K562 (cell line): ENCODE measurements around the gene DLGAP1. TPM values are rescaled to one million over a fixed set of nuclear protein-coding genes. Genes with fewer than 3 reads are reported as not detected.

Experiments
- ARID2 ChIP-seq: fragments of 450-650 bp; IDR thresholded peaks from 2 replicates; pipeline ENCODE4 v1.6.1; 2017; ENCODE audit warnings: antibody characterized with exemption, mild to moderate bottlenecking
- ATF1 ChIP-seq, 2 experiments: fragments of 450-650 bp in 1 of 2; IDR thresholded peaks; 2 replicates each; pipeline ENCODE4 v1.6.1; 2016; ENCODE audit warnings: missing compliant biosample characterization in 1 of 2, missing genetic modification characterization in 1 of 2
- BCL6 ChIP-seq: fragments of 250-450 bp; sonication (Bioruptor Pico); IDR thresholded peaks from 2 replicates; pipeline ENCODE4 v1.4.0; 2020
- CCAR2 ChIP-seq: fragments of 200-400 bp; formaldehyde crosslinking; IDR thresholded peaks from 2 replicates; pipeline ENCODE4 v1.6.1; 2017; ENCODE audit warnings: mild to moderate bottlenecking, low read depth, low read length
- CGGBP1 ChIP-seq: fragments of 250-450 bp; sonication (Bioruptor Pico); IDR thresholded peaks from 2 replicates; pipeline ENCODE4 v1.9.0; 2021; ENCODE audit warnings: mild to moderate bottlenecking
- CHD1 ChIP-seq: fragments of 200-600 bp; sonication (generic); IDR thresholded peaks from one replicate; pipeline ENCODE4 v1.6.1; 2012; ENCODE audit warnings: mild to moderate bottlenecking, moderate library complexity, low read length, inconsistent platforms
- FOXA1 ChIP-seq: fragments of 450-650 bp; IDR thresholded peaks from 2 replicates; pipeline ENCODE4 v1.6.1; 2016; ENCODE audit warnings: mild to moderate bottlenecking, borderline replicate concordance
- HDAC1 ChIP-seq, 2 experiments: fragments of 450-650 bp; IDR thresholded peaks; 2 replicates each; pipeline ENCODE4 v1.6.1; 2016 to 2017; ENCODE audit warnings: inconsistent platforms in 1 of 2, mild to moderate bottlenecking in 1 of 2, moderate library complexity in 1 of 2
- HEY1 ChIP-seq: fragments of 250-450 bp; sonication (Bioruptor Pico); IDR thresholded peaks from 2 replicates; pipeline ENCODE4 v1.5.0; 2020; ENCODE audit warnings: mild to moderate bottlenecking, moderate library complexity, borderline replicate concordance
- HIVEP1 ChIP-seq: fragments of 250-450 bp; sonication (Bioruptor Pico); IDR thresholded peaks from 2 replicates; pipeline ENCODE4 v1.4.0; 2020; ENCODE audit warnings: mild to moderate bottlenecking
- HLTF ChIP-seq: fragments of 450-650 bp; IDR thresholded peaks from 2 replicates; pipeline ENCODE4 v1.6.1; 2016
- JUN ChIP-seq, 2 experiments: sonication (generic) in 1 of 2; formaldehyde crosslinking in 1 of 2; IDR thresholded peaks; 2 replicates each; pipeline versions ENCODE4 v1.6.1 to v1.8.0; 2012 to 2022; ENCODE audit warnings: borderline replicate concordance in 2 of 2, mild to moderate bottlenecking in 2 of 2, improper control_type of control experiment in 1 of 2, low read depth in 1 of 2, low read length in 1 of 2, missing genetic modification reagents in 1 of 2
- MAFG ChIP-seq: fragments of 450-650 bp; conservative IDR thresholded peaks from 2 replicates; pipeline ENCODE4 v1.6.1; 2016; ENCODE audit warnings: missing genetic modification characterization, missing compliant biosample characterization
- MAFK ChIP-seq: IDR thresholded peaks from 2 replicates; pipeline ENCODE4 v1.6.1; 2011; ENCODE audit warnings: low read length, improper control_type of control experiment
- MCM7 ChIP-seq, 2 experiments: fragments of 450-650 bp; IDR thresholded peaks; 2 replicates each; pipeline ENCODE4 v1.6.1; 2016 to 2018
- NFRKB ChIP-seq: fragments of 450-650 bp; IDR thresholded peaks from 2 replicates; pipeline ENCODE4 v1.6.1; 2016; ENCODE audit warnings: low read depth
- POLR2G ChIP-seq: fragments of 200-400 bp; formaldehyde crosslinking; IDR thresholded peaks from 2 replicates; pipeline ENCODE4 v1.6.1; 2017; ENCODE audit warnings: low read depth, mild to moderate bottlenecking, antibody characterized with exemption, low read length, moderate library complexity
- RBM17 ChIP-seq: fragments of 200-400 bp; formaldehyde crosslinking; IDR thresholded peaks from 2 replicates; pipeline ENCODE4 v1.6.1; 2017; ENCODE audit warnings: low read depth, mild to moderate bottlenecking, low read length, borderline replicate concordance
- RHOXF2B ChIP-seq: fragments of 250-450 bp; sonication (Bioruptor Pico); conservative IDR thresholded peaks from 2 replicates; pipeline ENCODE4 v1.5.1; 2021
- SP2 ChIP-seq: IDR thresholded peaks from 2 replicates; pipeline ENCODE4 v1.6.1; 2011; ENCODE audit warnings: mild to moderate bottlenecking, low read depth, low read length, moderate library complexity; ENCODE audit not compliant: poor library complexity, severe bottlenecking; ENCODE audit errors: extremely low read depth
- SRF ChIP-seq, 2 experiments: fragments of 250-450, 450-650 bp in 1 of 2; sonication (Bioruptor Pico) in 1 of 2; sonication (generic) in 1 of 2; formaldehyde crosslinking; IDR thresholded peaks; 2 replicates each; pipeline versions ENCODE4 v1.5.0 to v1.5.1; 2020 to 2022; ENCODE audit warnings: mild to moderate bottlenecking in 1 of 2, missing genetic modification reagents in 1 of 2
- THRB ChIP-seq: fragments of 450-650 bp; formaldehyde crosslinking; conservative IDR thresholded peaks from 2 replicates; pipeline ENCODE4 v1.4.0; 2022; ENCODE audit warnings: mild to moderate bottlenecking, missing genetic modification characterization
- U2AF2 ChIP-seq: fragments of 200-400 bp; formaldehyde crosslinking; optimal IDR thresholded peaks from 2 replicates; pipeline ENCODE3; 2017; ENCODE audit warnings: low read depth, mild to moderate bottlenecking, low read length
- ZNF316 ChIP-seq: fragments of 450-650 bp; IDR thresholded peaks from 2 replicates; pipeline ENCODE4 v1.6.1; 2016
- ZNF551 ChIP-seq: fragments of 250-450 bp; sonication (Bioruptor Pico); IDR thresholded peaks from 2 replicates; pipeline ENCODE4 v1.5.0; 2021; ENCODE audit warnings: mild to moderate bottlenecking, moderate library complexity
- ZNF780A ChIP-seq: fragments of 250-450 bp; sonication (Bioruptor Pico); IDR thresholded peaks from 2 replicates; pipeline ENCODE4 v1.5.0; 2021; ENCODE audit warnings: mild to moderate bottlenecking
- polyA plus RNA-seq, 8 experiments: library from polyadenylated mRNA; depleted of rRNA in 4 of 8; stranded (reverse) in 5 of 8; unstranded in 3 of 8; fragments of >200 nt; fragmentation: Nextera tagmentation in 2 of 8; fragmentation: Illumina TruSeq in 1 of 8; extraction: Ambion mirVana in 2 of 8; extraction: Trizol in 1 of 8; gene quantifications; 2 replicates each; pipeline versions ENCODE4 v1.2.1 to v1.2.3, GENCODE V29; 2011 to 2014; ENCODE audit warnings: inconsistent platforms in 1 of 8, missing spikeins in 1 of 8
- total RNA-seq, 7 experiments: library from RNA; depleted of rRNA in 6 of 7; stranded (reverse); fragments of >200 nt in 6 of 7; fragmentation: Illumina TruSeq in 2 of 7; extraction: Trizol in 2 of 7; gene quantifications; 2 replicates each; pipeline versions ENCODE4 v1.2.1 to v1.2.3, GENCODE V29; 2011 to 2021; ENCODE audit warnings: low replicate concordance in 1 of 7
- TF ChIP-seq, protein P1 (sequence below): fragments of 450-650 bp; IDR thresholded peaks from 2 replicates; pipeline ENCODE4 v1.6.1; 2016; ENCODE audit warnings: low read depth, mild to moderate bottlenecking, moderate library complexity
- TF ChIP-seq, protein P2 (sequence below), 2 experiments: fragments of 250-450 bp in 1 of 2; fragments of 450-650 bp in 1 of 2; sonication (Bioruptor Pico) in 1 of 2; IDR thresholded peaks; 2 replicates each; pipeline versions ENCODE4 v1.6.1 to v1.8.0; 2016 to 2021; ENCODE audit warnings: mild to moderate bottlenecking in 2 of 2, moderate library complexity in 2 of 2, missing compliant biosample characterization in 1 of 2, missing genetic modification characterization in 1 of 2
- TF ChIP-seq, protein P3 (sequence below): fragments of 250-450 bp; sonication (Bioruptor Pico); IDR thresholded peaks from 2 replicates; pipeline ENCODE4 v1.8.0; 2022; ENCODE audit warnings: moderate library complexity, mild to moderate bottlenecking, inconsistent platforms

Gene DLGAP1
- total and polyA plus RNA-seq, 9 of the 15 experiments (the other 6 are each of a cell fraction or from before 2014, with no cell fraction given): 0.04 to 0.22 (median 0.08) TPM

GRCh38 chr18:3703732-3704176 is 751.4 kb downstream of the DLGAP1 start (continued):
- TF ChIP-seq, protein P1, sequence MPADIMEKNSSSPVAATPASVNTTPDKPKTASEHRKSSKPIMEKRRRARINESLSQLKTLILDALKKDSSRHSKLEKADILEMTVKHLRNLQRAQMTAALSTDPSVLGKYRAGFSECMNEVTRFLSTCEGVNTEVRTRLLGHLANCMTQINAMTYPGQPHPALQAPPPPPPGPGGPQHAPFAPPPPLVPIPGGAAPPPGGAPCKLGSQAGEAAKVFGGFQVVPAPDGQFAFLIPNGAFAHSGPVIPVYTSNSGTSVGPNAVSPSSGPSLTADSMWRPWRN: no peak
- TF ChIP-seq POLR2G (no peak), RHOXF2B (CRISPR knock-in tag) (no peak), ZNF316 (peak; percentile 36; the same call in 1 of the 2 replicates), BCL6 (CRISPR knock-in tag) (no peak), HLTF (no peak), ZNF780A (CRISPR knock-in tag) (no peak), HEY1 (CRISPR knock-in tag) (no peak), CCAR2 (no peak), ARID2 (peak; percentile 79; the same call in 1 of the 2 replicates), NFRKB (no peak), ATF1 (CRISPR knock-in tag; IDR thresholded peaks at IDR 0.05) (no peak), ATF1 (tag; IDR thresholded peaks at IDR 0.05) (no peak), SRF (CRISPR knock-in tag; IDR thresholded peaks at IDR 0.05) (no peak), MCM7 (IDR thresholded peaks at IDR 0.05) (no peak), SP2 (no peak), THRB (CRISPR knock-in tag) (no peak), U2AF2 (no peak), ZNF551 (CRISPR knock-in tag) (no peak), RBM17 (no peak), CHD1 (no peak), JUN (IDR thresholded peaks at IDR 0.05; ENCODE audit: borderline replicate concordance, low read depth, low read length) (no peak), JUN (CRISPR knock-in tag; IDR thresholded peaks at IDR 0.05; ENCODE audit: borderline replicate concordance) (no peak), MAFK (no peak), FOXA1 (no peak), HDAC1 (IDR thresholded peaks at IDR 0.05) (no peak), MAFG (tag) (no peak; the same call in 1 of the 2 replicates), CGGBP1 (CRISPR knock-in tag) (no peak), HIVEP1 (CRISPR knock-in tag) (no peak)
- TF ChIP-seq, protein P2, sequence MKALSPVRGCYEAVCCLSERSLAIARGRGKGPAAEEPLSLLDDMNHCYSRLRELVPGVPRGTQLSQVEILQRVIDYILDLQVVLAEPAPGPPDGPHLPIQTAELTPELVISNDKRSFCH (CRISPR knock-in tag; IDR thresholded peaks at IDR 0.05): no peak
- TF ChIP-seq, protein P2 (tag; IDR thresholded peaks at IDR 0.05): no peak
- TF ChIP-seq, protein P3, sequence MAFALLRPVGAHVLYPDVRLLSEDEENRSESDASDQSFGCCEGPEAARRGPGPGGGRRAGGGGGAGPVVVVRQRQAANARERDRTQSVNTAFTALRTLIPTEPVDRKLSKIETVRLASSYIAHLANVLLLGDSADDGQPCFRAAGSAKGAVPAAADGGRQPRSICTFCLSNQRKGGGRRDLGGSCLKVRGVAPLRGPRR (CRISPR knock-in tag): no peak
